LHCN-M2 (cell line): ENCODE measurements around the gene LNPK. TPM values are rescaled to one million over a fixed set of nuclear protein-coding genes. Genes with fewer than 3 reads are reported as not detected.
A peak's percentile ranks its signal among the peaks of the same experiment; 100 is the strongest.
"Not testable (repeated sequence)": the region's sequence is repeated elsewhere in the genome, so short reads cannot be mapped to it uniquely, and the experiment has no call there.

ENCODE experiments used
- DNase-seq: peaks from one replicate; pipeline ENCODE4 v3.0.0-alpha.2; 2012; ENCODE audit warnings: low read depth
- polyA plus RNA-seq: library from polyadenylated mRNA; unstranded; fragments of >200 nt; gene quantifications from one replicate; pipeline ENCODE4 v1.2.1, GENCODE V29; 2012; ENCODE audit warnings: missing spikeins
- total RNA-seq: library from RNA; depleted of rRNA; stranded (reverse); fragments of >200 nt; gene quantifications from 2 replicates; pipeline ENCODE4 v1.2.3, GENCODE V29; 2014; rRNA removed

Gene LNPK
- total RNA-seq = 46.0 and 71.8 TPM in 2 replicates
- 14.4 TPM for polyA plus RNA-seq

- peak; percentile 86 for DNase-seq
Measured at GRCh38 chr2:176001916-176002687, at the start of gene LNPK. Gene LNPK, minus strand, starts transcription at chr2:176002267. Its CDS starts 6,683 bp downstream, at chr2:175995584.

GRCh38 chr2:176039375-176039774 lies 37.3 kb upstream of the LNPK start:
- DNase-seq = no peak

- no peak for DNase-seq
Measured at GRCh38 chr2:176038694-176039093, 36.6 kb upstream of the LNPK start.

GRCh38 chr2:176035013-176035691 lies 33.1 kb upstream of the LNPK start:
- no peak for DNase-seq

GRCh38 chr2:176027806-176028205 lies 25.7 kb upstream of the LNPK start:
- no peak for DNase-seq

- no peak for DNase-seq
Measured at GRCh38 chr2:176025932-176026331, 23.9 kb upstream of the LNPK start.

GRCh38 chr2:176024083-176024482 lies 22.0 kb upstream of the LNPK start:
- no peak for DNase-seq

GRCh38 chr2:176022048-176022447 lies 20.0 kb upstream of the LNPK start:
- DNase-seq = no peak

GRCh38 chr2:176020400-176020799 lies 18.3 kb upstream of the LNPK start:
- DNase-seq = no peak

- DNase-seq = no peak
Measured at GRCh38 chr2:176018708-176019107, 16.6 kb upstream of the LNPK start.

- DNase-seq = no peak
Measured at GRCh38 chr2:176009445-176009844, 7.4 kb upstream of the LNPK start.

GRCh38 chr2:176004934-176005333 lies 2.9 kb upstream of the LNPK start:
- no peak for DNase-seq

GRCh38 chr2:176003958-176004357 lies 1.9 kb upstream of the LNPK start:
- DNase-seq = no peak

GRCh38 chr2:176002688-176003210 lies 682 bp upstream of the LNPK start:
- DNase-seq = peak; percentile 25

GRCh38 chr2:176001281-176001915 lies 669 bp downstream of the LNPK start:
- peak; percentile 53 for DNase-seq

- no peak for DNase-seq
Measured at GRCh38 chr2:175999283-175999819, 2.7 kb downstream of the LNPK start.

GRCh38 chr2:175990099-175990498 lies 12.0 kb downstream of the LNPK start:
- no peak for DNase-seq

GRCh38 chr2:175987126-175987525 lies 14.9 kb downstream of the LNPK start:
- not testable (repeated sequence) for DNase-seq

- DNase-seq = no peak
Measured at GRCh38 chr2:175984846-175985245, 17.2 kb downstream of the LNPK start.

- DNase-seq = no peak
Measured at GRCh38 chr2:175981551-175981950, 20.5 kb downstream of the LNPK start.

GRCh38 chr2:175976391-175977157 lies 25.5 kb downstream of the LNPK start:
- peak; percentile 13 for DNase-seq
